K562 (cell line): Measurements from ENCODE around the gene GALNT5.

ENCODE experiments used
- EHMT2 ChIP-seq: fragments of 450-650 bp; IDR thresholded peaks from 2 replicates; pipeline ENCODE4 v1.6.1; 2018; ENCODE audit warnings: antibody characterized with exemption
- MXI1 ChIP-seq: IDR thresholded peaks from 2 replicates; pipeline ENCODE4 v1.6.1; 2011; ENCODE audit warnings: low read depth, mild to moderate bottlenecking, improper control_type of control experiment, low read length
- PCBP1 ChIP-seq: fragments of 200-400 bp; formaldehyde crosslinking; IDR thresholded peaks from 2 replicates; pipeline ENCODE4 v1.6.1; 2018; ENCODE audit warnings: mild to moderate bottlenecking, low read depth, low read length; ENCODE audit not compliant: poor library complexity, severe bottlenecking
- POLR2AphosphoS5 ChIP-seq: IDR thresholded peaks from 2 replicates; pipeline ENCODE4 v1.6.1; 2011; ENCODE audit warnings: mild to moderate bottlenecking, low read depth, low read length, moderate library complexity; ENCODE audit not compliant: control insufficient read depth, insufficient read depth
- POLR2G ChIP-seq: fragments of 200-400 bp; formaldehyde crosslinking; IDR thresholded peaks from 2 replicates; pipeline ENCODE4 v1.6.1; 2017; ENCODE audit warnings: low read depth, mild to moderate bottlenecking, antibody characterized with exemption, low read length, moderate library complexity
- PTBP1 ChIP-seq: fragments of 200-400 bp; formaldehyde crosslinking; IDR thresholded peaks from 2 replicates; pipeline ENCODE4 v1.6.1; 2017; ENCODE audit warnings: low read depth, low read length
- SMARCB1 ChIP-seq: IDR thresholded peaks from 2 replicates; pipeline ENCODE4 v1.6.1; 2011; ENCODE audit warnings: improper control_type of control experiment, low read depth; ENCODE audit not compliant: insufficient read length
- SREBF2 ChIP-seq: sonication (generic); formaldehyde crosslinking; IDR thresholded peaks from 2 replicates; pipeline ENCODE4 v1.4.0; 2020; ENCODE audit warnings: mild to moderate bottlenecking, missing genetic modification reagents
- ZKSCAN3 ChIP-seq: fragments of 250-450 bp; sonication (Bioruptor Pico); IDR thresholded peaks from 2 replicates; pipeline ENCODE4 v1.4.0; 2020
- TF ChIP-seq, protein P1 (sequence below), 3 experiments: IDR thresholded peaks in 2 of 3; conservative IDR thresholded peaks in 1 of 3; 2 replicates each; pipeline ENCODE4 v1.5.1; 2011 to 2012; ENCODE audit warnings: low read length in 3 of 3, mild to moderate bottlenecking in 3 of 3, control low read depth in 2 of 3, improper control_type of control experiment in 1 of 3, inconsistent platforms in 1 of 3, low read depth in 1 of 3, mixed read lengths in 1 of 3, moderate library complexity in 1 of 3; ENCODE audit not compliant: insufficient read depth in 2 of 3
- TF ChIP-seq, protein P2 (sequence below): fragments of 450-650 bp; IDR thresholded peaks from 2 replicates; pipeline ENCODE4 v1.6.1; 2018; ENCODE audit not compliant: partially characterized antibody

- no peak for TF ChIP-seq ZKSCAN3 (CRISPR knock-in tag)
- TF ChIP-seq PCBP1 = no peak
- TF ChIP-seq MXI1 = no peak
- TF ChIP-seq, protein P1, sequence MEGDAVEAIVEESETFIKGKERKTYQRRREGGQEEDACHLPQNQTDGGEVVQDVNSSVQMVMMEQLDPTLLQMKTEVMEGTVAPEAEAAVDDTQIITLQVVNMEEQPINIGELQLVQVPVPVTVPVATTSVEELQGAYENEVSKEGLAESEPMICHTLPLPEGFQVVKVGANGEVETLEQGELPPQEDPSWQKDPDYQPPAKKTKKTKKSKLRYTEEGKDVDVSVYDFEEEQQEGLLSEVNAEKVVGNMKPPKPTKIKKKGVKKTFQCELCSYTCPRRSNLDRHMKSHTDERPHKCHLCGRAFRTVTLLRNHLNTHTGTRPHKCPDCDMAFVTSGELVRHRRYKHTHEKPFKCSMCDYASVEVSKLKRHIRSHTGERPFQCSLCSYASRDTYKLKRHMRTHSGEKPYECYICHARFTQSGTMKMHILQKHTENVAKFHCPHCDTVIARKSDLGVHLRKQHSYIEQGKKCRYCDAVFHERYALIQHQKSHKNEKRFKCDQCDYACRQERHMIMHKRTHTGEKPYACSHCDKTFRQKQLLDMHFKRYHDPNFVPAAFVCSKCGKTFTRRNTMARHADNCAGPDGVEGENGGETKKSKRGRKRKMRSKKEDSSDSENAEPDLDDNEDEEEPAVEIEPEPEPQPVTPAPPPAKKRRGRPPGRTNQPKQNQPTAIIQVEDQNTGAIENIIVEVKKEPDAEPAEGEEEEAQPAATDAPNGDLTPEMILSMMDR (IDR thresholded peaks at IDR 0.05 in 2 of 3, conservative IDR thresholded peaks at IDR 0.05 in 1 of 3; ENCODE audit: insufficient read depth in 2 of 3, low read depth in 1 of 3, low read length in 3 of 3) = no peak
- no peak for TF ChIP-seq SREBF2
- no peak for TF ChIP-seq SMARCB1
- no peak for TF ChIP-seq EHMT2
- TF ChIP-seq POLR2AphosphoS5 = no peak
- no peak for TF ChIP-seq PTBP1
- TF ChIP-seq POLR2G = no peak
- TF ChIP-seq, protein P2, sequence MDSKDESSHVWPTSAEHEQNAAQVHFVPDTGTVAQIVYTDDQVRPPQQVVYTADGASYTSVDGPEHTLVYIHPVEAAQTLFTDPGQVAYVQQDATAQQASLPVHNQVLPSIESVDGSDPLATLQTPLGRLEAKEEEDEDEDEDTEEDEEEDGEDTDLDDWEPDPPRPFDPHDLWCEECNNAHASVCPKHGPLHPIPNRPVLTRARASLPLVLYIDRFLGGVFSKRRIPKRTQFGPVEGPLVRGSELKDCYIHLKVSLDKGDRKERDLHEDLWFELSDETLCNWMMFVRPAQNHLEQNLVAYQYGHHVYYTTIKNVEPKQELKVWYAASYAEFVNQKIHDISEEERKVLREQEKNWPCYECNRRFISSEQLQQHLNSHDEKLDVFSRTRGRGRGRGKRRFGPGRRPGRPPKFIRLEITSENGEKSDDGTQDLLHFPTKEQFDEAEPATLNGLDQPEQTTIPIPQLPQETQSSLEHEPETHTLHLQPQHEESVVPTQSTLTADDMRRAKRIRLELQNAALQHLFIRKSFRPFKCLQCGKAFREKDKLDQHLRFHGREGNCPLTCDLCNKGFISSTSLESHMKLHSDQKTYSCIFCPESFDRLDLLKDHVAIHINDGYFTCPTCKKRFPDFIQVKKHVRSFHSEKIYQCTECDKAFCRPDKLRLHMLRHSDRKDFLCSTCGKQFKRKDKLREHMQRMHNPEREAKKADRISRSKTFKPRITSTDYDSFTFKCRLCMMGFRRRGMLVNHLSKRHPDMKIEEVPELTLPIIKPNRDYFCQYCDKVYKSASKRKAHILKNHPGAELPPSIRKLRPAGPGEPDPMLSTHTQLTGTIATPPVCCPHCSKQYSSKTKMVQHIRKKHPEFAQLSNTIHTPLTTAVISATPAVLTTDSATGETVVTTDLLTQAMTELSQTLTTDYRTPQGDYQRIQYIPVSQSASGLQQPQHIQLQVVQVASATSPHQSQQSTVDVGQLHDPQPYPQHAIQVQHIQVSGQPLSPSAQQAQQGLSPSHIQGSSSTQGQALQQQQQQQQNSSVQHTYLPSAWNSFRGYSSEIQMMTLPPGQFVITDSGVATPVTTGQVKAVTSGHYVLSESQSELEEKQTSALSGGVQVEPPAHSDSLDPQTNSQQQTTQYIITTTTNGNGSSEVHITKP = no peak
These were observed 77.3 kb downstream of the GALNT5 start for GRCh38 chr2:157334797-157335196.
